GM12878 (cell line): ENCODE results near the gene OR5K1.

Source experiments
- BMI1 ChIP-seq: fragments of 450-650 bp; IDR thresholded peaks from 2 replicates; pipeline ENCODE4 v1.6.1; 2016; ENCODE audit warnings: mild to moderate bottlenecking, moderate library complexity, borderline replicate concordance
- CBX3 ChIP-seq: fragments of 200-600 bp; sonication (generic); IDR thresholded peaks from 2 replicates; pipeline ENCODE4 v1.6.1; 2016; ENCODE audit warnings: low read depth, borderline replicate concordance
- CEBPB ChIP-seq, 2 experiments: fragments of 150-350 bp in 1 of 2; IDR thresholded peaks; 2 replicates each; pipeline ENCODE4 v1.6.1; 2012 to 2014; ENCODE audit warnings: low read depth in 2 of 2, low read length in 2 of 2, borderline replicate concordance in 1 of 2, inconsistent platforms in 1 of 2
- EED ChIP-seq: sonication (generic); IDR thresholded peaks from 2 replicates; pipeline ENCODE4 v1.6.1; 2016; ENCODE audit warnings: antibody characterized with exemption, low read depth
- HDAC2 ChIP-seq: fragments of 200-600 bp; sonication (generic); IDR thresholded peaks from 2 replicates; pipeline ENCODE4 v1.6.1; 2017
- MTA2 ChIP-seq: fragments of 450-650 bp; IDR thresholded peaks from 2 replicates; pipeline ENCODE4 v1.6.1; 2016; ENCODE audit warnings: low read depth, mild to moderate bottlenecking, moderate library complexity
- MTA3 ChIP-seq: IDR thresholded peaks from 2 replicates; pipeline ENCODE4 v1.6.1; 2012; ENCODE audit warnings: low read length, inconsistent platforms, borderline replicate concordance
- NR2C1 ChIP-seq: fragments of 450-650 bp; IDR thresholded peaks from 2 replicates; pipeline ENCODE4 v1.6.1; 2017; ENCODE audit warnings: antibody characterized with exemption, mild to moderate bottlenecking, moderate library complexity
- POLR2A ChIP-seq: IDR thresholded peaks from 2 replicates; pipeline ENCODE4 v1.6.1; 2011; ENCODE audit warnings: low read depth, mild to moderate bottlenecking, low read length
- RBBP5 ChIP-seq: fragments of 200-600 bp; sonication (generic); conservative IDR thresholded peaks from 2 replicates; pipeline ENCODE4 v1.6.1; 2016
- TAF1 ChIP-seq: IDR thresholded peaks from 2 replicates; pipeline ENCODE4 v1.6.1; 2011; ENCODE audit warnings: mild to moderate bottlenecking, low read depth, low read length, borderline replicate concordance
- ZNF207 ChIP-seq: fragments of 450-650 bp; IDR thresholded peaks from 2 replicates; pipeline ENCODE4 v1.6.1; 2014; ENCODE audit warnings: antibody characterized with exemption, mild to moderate bottlenecking, borderline replicate concordance
- TF ChIP-seq, protein P1 (sequence below): IDR thresholded peaks from 2 replicates; pipeline ENCODE4 v1.6.1; 2012; ENCODE audit warnings: mild to moderate bottlenecking, low read depth, low read length
- TF ChIP-seq, protein P2 (sequence below), 3 experiments: IDR thresholded peaks in 2 of 3; conservative IDR thresholded peaks in 1 of 3; 2 replicates each; pipeline ENCODE4 v1.5.1; 2011; ENCODE audit warnings: low read depth in 3 of 3, low read length in 3 of 3, mild to moderate bottlenecking in 3 of 3, control low read depth in 2 of 3, moderate library complexity in 2 of 3, inconsistent platforms in 1 of 3, mixed read lengths in 1 of 3; ENCODE audit not compliant: control insufficient read depth in 2 of 3, insufficient read depth in 1 of 3; ENCODE audit errors: extremely low read depth in 1 of 3

DNA sequence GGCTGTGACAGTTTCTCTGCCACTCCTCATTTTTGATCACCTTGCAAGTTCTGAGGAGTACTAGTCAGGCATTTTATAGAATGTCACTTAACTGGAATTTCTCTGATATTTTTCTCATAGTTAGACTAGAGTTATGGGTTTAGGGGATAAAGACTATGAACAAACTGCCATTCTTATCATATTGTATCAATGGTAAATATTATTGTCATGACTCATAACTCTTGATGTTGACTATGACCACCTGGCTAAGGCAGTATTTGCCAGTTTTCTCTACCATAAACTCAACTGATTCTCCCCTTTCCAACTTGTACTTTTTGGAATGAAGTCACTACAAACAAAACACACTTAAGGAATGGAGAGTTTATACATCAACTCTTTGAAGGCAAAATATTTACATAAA, 22.7 kb upstream of the OR5K1 start:
- TF ChIP-seq MTA3, result no peak
- TF ChIP-seq ZNF207, result no peak
- no peak for TF ChIP-seq TAF1
- TF ChIP-seq, protein P1, sequence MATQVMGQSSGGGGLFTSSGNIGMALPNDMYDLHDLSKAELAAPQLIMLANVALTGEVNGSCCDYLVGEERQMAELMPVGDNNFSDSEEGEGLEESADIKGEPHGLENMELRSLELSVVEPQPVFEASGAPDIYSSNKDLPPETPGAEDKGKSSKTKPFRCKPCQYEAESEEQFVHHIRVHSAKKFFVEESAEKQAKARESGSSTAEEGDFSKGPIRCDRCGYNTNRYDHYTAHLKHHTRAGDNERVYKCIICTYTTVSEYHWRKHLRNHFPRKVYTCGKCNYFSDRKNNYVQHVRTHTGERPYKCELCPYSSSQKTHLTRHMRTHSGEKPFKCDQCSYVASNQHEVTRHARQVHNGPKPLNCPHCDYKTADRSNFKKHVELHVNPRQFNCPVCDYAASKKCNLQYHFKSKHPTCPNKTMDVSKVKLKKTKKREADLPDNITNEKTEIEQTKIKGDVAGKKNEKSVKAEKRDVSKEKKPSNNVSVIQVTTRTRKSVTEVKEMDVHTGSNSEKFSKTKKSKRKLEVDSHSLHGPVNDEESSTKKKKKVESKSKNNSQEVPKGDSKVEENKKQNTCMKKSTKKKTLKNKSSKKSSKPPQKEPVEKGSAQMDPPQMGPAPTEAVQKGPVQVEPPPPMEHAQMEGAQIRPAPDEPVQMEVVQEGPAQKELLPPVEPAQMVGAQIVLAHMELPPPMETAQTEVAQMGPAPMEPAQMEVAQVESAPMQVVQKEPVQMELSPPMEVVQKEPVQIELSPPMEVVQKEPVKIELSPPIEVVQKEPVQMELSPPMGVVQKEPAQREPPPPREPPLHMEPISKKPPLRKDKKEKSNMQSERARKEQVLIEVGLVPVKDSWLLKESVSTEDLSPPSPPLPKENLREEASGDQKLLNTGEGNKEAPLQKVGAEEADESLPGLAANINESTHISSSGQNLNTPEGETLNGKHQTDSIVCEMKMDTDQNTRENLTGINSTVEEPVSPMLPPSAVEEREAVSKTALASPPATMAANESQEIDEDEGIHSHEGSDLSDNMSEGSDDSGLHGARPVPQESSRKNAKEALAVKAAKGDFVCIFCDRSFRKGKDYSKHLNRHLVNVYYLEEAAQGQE, result no peak
- TF ChIP-seq, protein P2, sequence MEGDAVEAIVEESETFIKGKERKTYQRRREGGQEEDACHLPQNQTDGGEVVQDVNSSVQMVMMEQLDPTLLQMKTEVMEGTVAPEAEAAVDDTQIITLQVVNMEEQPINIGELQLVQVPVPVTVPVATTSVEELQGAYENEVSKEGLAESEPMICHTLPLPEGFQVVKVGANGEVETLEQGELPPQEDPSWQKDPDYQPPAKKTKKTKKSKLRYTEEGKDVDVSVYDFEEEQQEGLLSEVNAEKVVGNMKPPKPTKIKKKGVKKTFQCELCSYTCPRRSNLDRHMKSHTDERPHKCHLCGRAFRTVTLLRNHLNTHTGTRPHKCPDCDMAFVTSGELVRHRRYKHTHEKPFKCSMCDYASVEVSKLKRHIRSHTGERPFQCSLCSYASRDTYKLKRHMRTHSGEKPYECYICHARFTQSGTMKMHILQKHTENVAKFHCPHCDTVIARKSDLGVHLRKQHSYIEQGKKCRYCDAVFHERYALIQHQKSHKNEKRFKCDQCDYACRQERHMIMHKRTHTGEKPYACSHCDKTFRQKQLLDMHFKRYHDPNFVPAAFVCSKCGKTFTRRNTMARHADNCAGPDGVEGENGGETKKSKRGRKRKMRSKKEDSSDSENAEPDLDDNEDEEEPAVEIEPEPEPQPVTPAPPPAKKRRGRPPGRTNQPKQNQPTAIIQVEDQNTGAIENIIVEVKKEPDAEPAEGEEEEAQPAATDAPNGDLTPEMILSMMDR (IDR thresholded peaks at IDR 0.05 in 2 of 3, conservative IDR thresholded peaks at IDR 0.05 in 1 of 3; ENCODE audit: control insufficient read depth in 2 of 3, extremely low read depth in 1 of 3, insufficient read depth in 1 of 3, low read depth in 3 of 3, low read length in 3 of 3), result no peak
- no peak for TF ChIP-seq BMI1
- TF ChIP-seq MTA2, result no peak
- no peak for TF ChIP-seq NR2C1
- no peak for TF ChIP-seq POLR2A
- TF ChIP-seq HDAC2, result no peak
- TF ChIP-seq CBX3, result no peak
- no peak for TF ChIP-seq CEBPB (IDR thresholded peaks at IDR 0.05; ENCODE audit: borderline replicate concordance in 1 of 2, low read depth in 2 of 2, low read length in 2 of 2)
- no peak for TF ChIP-seq RBBP5
- no peak for TF ChIP-seq EED
